GF-D8 (cell line): Measurements from ENCODE around the gene CRELD1.
A peak's percentile ranks its signal among the peaks of the same experiment; 100 is the strongest.
"Not testable (repeated sequence)": the region's sequence is repeated elsewhere in the genome, so short reads cannot be mapped to it uniquely, and the experiment has no call there.

Experiments
- DNase-seq: peaks from one replicate; lab custom pipeline; 2025; lab: John Stamatoyannopoulos, UW

Gene CRELD1

GRCh38 chr3:9933561-9934234, at the start of gene CRELD1:
TSS of gene CRELD1 (plus strand) at chr3:9933834. CDS start at chr3:9934439, 605 bp downstream.
- peak; percentile 88 for DNase-seq

- DNase-seq = no peak
Observed at GRCh38 chr3:9884555-9885165, 49.0 kb upstream of the CRELD1 start.

GRCh38 chr3:9886328-9886727, 47.3 kb upstream of the CRELD1 start:
- no peak for DNase-seq

- DNase-seq = no peak
Observed at GRCh38 chr3:9887480-9887879, 46.2 kb upstream of the CRELD1 start.

- no peak for DNase-seq
Observed at GRCh38 chr3:9888540-9888939, 45.1 kb upstream of the CRELD1 start.

- DNase-seq = no peak
Observed at GRCh38 chr3:9889405-9889804, 44.2 kb upstream of the CRELD1 start.

GRCh38 chr3:9890249-9891071, 43.2 kb upstream of the CRELD1 start, which contains the start of gene JAGN1:
TSS of gene JAGN1 (plus strand) at chr3:9890610. CDS start at chr3:9890723, 113 bp downstream.
- DNase-seq = peak; percentile 44

- no peak for DNase-seq
Observed at GRCh38 chr3:9891072-9891622, 42.5 kb upstream of the CRELD1 start.

GRCh38 chr3:9893739-9894138, 39.9 kb upstream of the CRELD1 start:
- DNase-seq = no peak

GRCh38 chr3:9895715-9896114, 37.9 kb upstream of the CRELD1 start:
- not testable (repeated sequence) for DNase-seq

- DNase-seq = not testable (repeated sequence)
Observed at GRCh38 chr3:9896755-9897407, 36.8 kb upstream of the CRELD1 start.

- no peak for DNase-seq
Observed at GRCh38 chr3:9897408-9898372, 35.9 kb upstream of the CRELD1 start.

- no peak for DNase-seq
Observed at GRCh38 chr3:9898467-9899241, 35.0 kb upstream of the CRELD1 start.

- no peak for DNase-seq
Observed at GRCh38 chr3:9899289-9899791, 34.3 kb upstream of the CRELD1 start.

- DNase-seq = not testable (repeated sequence)
Observed at GRCh38 chr3:9900965-9901415, 32.6 kb upstream of the CRELD1 start.

GRCh38 chr3:9901967-9902366, 31.7 kb upstream of the CRELD1 start:
- no peak for DNase-seq

- DNase-seq = no peak
Observed at GRCh38 chr3:9902372-9903237, 31.0 kb upstream of the CRELD1 start, which contains the start of gene IL17RE. TSS of gene IL17RE (plus strand) at chr3:9902848. CDS start at chr3:9902933, 85 bp downstream.

- no peak for DNase-seq
Observed at GRCh38 chr3:9903238-9903624, 30.4 kb upstream of the CRELD1 start.

GRCh38 chr3:9903904-9904303, 29.7 kb upstream of the CRELD1 start:
- no peak for DNase-seq
